22Rv1 (cell line): ENCODE data around the gene RIC8B.

Experiments used
- H3K27ac ChIP-seq: fragments of 450-650 bp; 2 replicates; pipeline ENCODE4 v1.5.1; 2017
- CTCF ChIP-seq: fragments of 450-650 bp; IDR thresholded peaks from 2 replicates; pipeline ENCODE4 v1.5.1; 2017; ENCODE audit warnings: mild to moderate bottlenecking
- ZFX ChIP-seq: fragments of 450-650 bp; IDR thresholded peaks from 2 replicates; pipeline ENCODE4 v1.6.1; 2017; ENCODE audit warnings: antibody characterized with exemption, borderline replicate concordance

Gene RIC8B

GRCh38 chr12:106855221-106855758, 80.8 kb downstream of the RIC8B start:
- H3K27ac ChIP-seq, result no peak overlapping the region
- no peak for TF ChIP-seq ZFX
- no peak for TF ChIP-seq CTCF

GRCh38 chr12:106861984-106862916, 87.8 kb downstream of the RIC8B start:
- TF ChIP-seq CTCF (no peak), ZFX (no peak)

GRCh38 chr12:106863189-106863588, 88.7 kb downstream of the RIC8B start:
- TF ChIP-seq ZFX (no peak), CTCF (no peak)
- no peak overlapping the region for H3K27ac ChIP-seq

More at GRCh38 chr12:106861984-106862916, 87.8 kb downstream of the RIC8B start:
- H3K27ac ChIP-seq, result no peak overlapping the region

GRCh38 chr12:106865683-106866082, 91.2 kb downstream of the RIC8B start:
- TF ChIP-seq ZFX (no peak), CTCF (no peak)
- H3K27ac ChIP-seq, result no peak overlapping the region

GRCh38 chr12:106866426-106867080, 92.1 kb downstream of the RIC8B start:
- H3K27ac ChIP-seq, result no peak overlapping the region
- no peak for TF ChIP-seq CTCF
- no peak for TF ChIP-seq ZFX

DNA sequence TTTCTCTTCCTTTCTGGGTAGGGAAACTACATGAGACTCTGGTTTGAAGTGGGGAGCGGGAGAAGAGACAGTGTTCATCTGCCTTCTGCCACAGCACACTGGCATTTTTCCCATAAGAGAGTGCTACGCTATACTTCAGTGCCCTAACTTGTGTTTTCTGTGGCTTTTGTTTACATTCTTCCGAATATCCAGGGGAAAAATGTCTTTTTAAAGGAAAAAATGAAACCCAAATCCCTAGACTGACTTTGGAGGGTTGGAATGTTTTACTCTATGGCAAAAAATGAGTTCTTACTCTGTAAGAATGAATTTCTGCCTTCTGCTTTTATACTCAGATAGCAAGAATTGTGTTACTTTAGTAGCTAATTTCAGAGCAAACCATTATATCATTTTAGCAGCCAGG, 93.2 kb downstream of the RIC8B start:
- no peak overlapping the region for H3K27ac ChIP-seq
- TF ChIP-seq CTCF (no peak), ZFX (no peak)
